IMR-90 (cell line): Measurements from ENCODE around the gene AGTPBP1. TPM values are rescaled to one million over a fixed set of nuclear protein-coding genes. Genes with fewer than 3 reads are reported as not detected.

ENCODE experiments used
- ATAC-seq: fragments of 200-7000 bp; cut with Tn5 transposase; 2 replicates; pipeline ENCODE4 v1.9.1; 2020; ENCODE audit warnings: low read depth, mild to moderate bottlenecking, moderate library complexity
- BruUV-seq: library from RNA; stranded (reverse); fragments of 400-500 nt; replicated peaks from 2 replicates; lab custom pipeline; 2021; lab: Mats Ljungman, UMichigan
- CTCF ChIA-PET: fragments of 300-600 bp; formaldehyde crosslinking; extraction: SDS; loops from one replicate; lab custom pipeline; 2021; ENCODE audit warnings: antibody characterized with exemption; lab: Yijun Ruan, JAX
- POLR2A ChIA-PET: fragments of 300-600 bp; sonication (Branson Sonifier 250); formaldehyde crosslinking; loops from one replicate; lab custom pipeline; 2022; ENCODE audit warnings: antibody characterized with exemption; ENCODE audit not compliant: unreplicated experiment; lab: Charles Lee
- DNase-seq: peaks from one replicate; pipeline ENCODE4 v3.0.0; 2013
- H2AFZ ChIP-seq: replicated peaks from 2 replicates; pipeline ENCODE3; 2013; ENCODE audit warnings: low read length, mild to moderate bottlenecking; ENCODE audit not compliant: poor library complexity
- H2AK5ac ChIP-seq: 2 replicates; pipeline ENCODE4 v1.6.1; 2013; ENCODE audit warnings: low read depth, low read length, inconsistent platforms
- H2AK9ac ChIP-seq: replicated peaks from 2 replicates; pipeline ENCODE3; 2013; ENCODE audit warnings: mild to moderate bottlenecking, low read depth, low read length, moderate library complexity; ENCODE audit not compliant: poor library complexity
- H2BK120ac ChIP-seq: 2 replicates; pipeline ENCODE4 v1.6.1; 2013; ENCODE audit warnings: low read depth, low read length, inconsistent platforms
- H2BK15ac ChIP-seq: 3 replicates; pipeline ENCODE4 v1.6.1; 2013; ENCODE audit warnings: low read depth, low read length, inconsistent platforms
- H2BK20ac ChIP-seq: 2 replicates; pipeline ENCODE4 v1.6.1; 2013; ENCODE audit warnings: low read depth, mild to moderate bottlenecking, inconsistent platforms, low read length, moderate library complexity
- H2BK5ac ChIP-seq: 2 replicates; pipeline ENCODE4 v1.6.1; 2013; ENCODE audit warnings: mild to moderate bottlenecking, low read depth, low read length, inconsistent platforms; ENCODE audit not compliant: poor library complexity, severe bottlenecking
- H3K14ac ChIP-seq: replicated peaks from 2 replicates; pipeline ENCODE4 v1.6.1; 2013; ENCODE audit warnings: low read depth, low read length, inconsistent platforms
- H3K18ac ChIP-seq: 2 replicates; pipeline ENCODE4 v1.6.1; 2013; ENCODE audit warnings: low read depth, low read length, control low read depth
- H3K23ac ChIP-seq: 2 replicates; pipeline ENCODE4 v1.6.1; 2013; ENCODE audit warnings: low read depth, low read length, inconsistent platforms
- H3K27ac ChIP-seq: 2 replicates; pipeline ENCODE4 v1.5.1; 2013; ENCODE audit warnings: mild to moderate bottlenecking, control low read depth, low read length; ENCODE audit not compliant: insufficient read depth
- H3K27me3 ChIP-seq: 2 replicates; pipeline ENCODE4 v1.6.1; 2013; ENCODE audit warnings: low read length; ENCODE audit not compliant: control insufficient read depth, insufficient read depth
- H3K36me3 ChIP-seq: 2 replicates; pipeline ENCODE4 v1.6.1; 2013; ENCODE audit warnings: low read length, mixed read lengths; ENCODE audit not compliant: control insufficient read depth, insufficient read depth
- H3K4ac ChIP-seq: 2 replicates; pipeline ENCODE4 v1.6.1; 2013; ENCODE audit warnings: low read depth, low read length, inconsistent platforms
- H3K4me1 ChIP-seq: 2 replicates; pipeline ENCODE4 v1.6.1; 2013; ENCODE audit warnings: low read length, mixed read lengths; ENCODE audit not compliant: control insufficient read depth, insufficient read depth
- H3K4me2 ChIP-seq: 2 replicates; pipeline ENCODE4 v1.6.1; 2013; ENCODE audit warnings: low read depth, mild to moderate bottlenecking, control low read depth, low read length, moderate library complexity
- H3K4me3 ChIP-seq: 2 replicates; pipeline ENCODE4 v1.5.1; 2013; ENCODE audit warnings: low read depth, mild to moderate bottlenecking, control low read depth, low read length, moderate library complexity; ENCODE audit not compliant: insufficient read depth
- H3K56ac ChIP-seq: 2 replicates; pipeline ENCODE4 v1.6.1; 2013; ENCODE audit warnings: low read length, inconsistent platforms; ENCODE audit not compliant: insufficient read depth; ENCODE audit errors: extremely low read depth
- H3K79me1 ChIP-seq, 2 experiments: 2 replicates each; pipeline ENCODE4 v1.6.1; 2013; ENCODE audit warnings: low read length in 2 of 2, inconsistent platforms in 1 of 2, low read depth in 1 of 2
- H3K9ac ChIP-seq: 2 replicates; pipeline ENCODE4 v1.6.1; 2013; ENCODE audit warnings: low read depth, low read length, control low read depth
- H3K9me1 ChIP-seq: 2 replicates; pipeline ENCODE4 v1.6.1; 2013; ENCODE audit warnings: low read length, inconsistent platforms; ENCODE audit not compliant: insufficient read depth
- H3K9me3 ChIP-seq: 2 replicates; pipeline ENCODE4 v1.6.1; 2013; ENCODE audit warnings: low read length; ENCODE audit not compliant: control insufficient read depth, insufficient read depth
- H4K20me1 ChIP-seq: 2 replicates; pipeline ENCODE4 v1.6.1; 2013; ENCODE audit warnings: low read length, inconsistent platforms; ENCODE audit not compliant: insufficient read depth
- H4K5ac ChIP-seq: 2 replicates; pipeline ENCODE4 v1.6.1; 2013; ENCODE audit warnings: mild to moderate bottlenecking, low read depth, low read length, control low read depth
- H4K8ac ChIP-seq, 2 experiments: 2 replicates each; pipeline ENCODE4 v1.6.1; 2013; ENCODE audit warnings: low read depth in 2 of 2, low read length in 2 of 2, control low read depth in 1 of 2, inconsistent platforms in 1 of 2
- H4K91ac ChIP-seq: 2 replicates; pipeline ENCODE4 v1.6.1; 2013; ENCODE audit warnings: low read depth, low read length, inconsistent platforms; ENCODE audit not compliant: insufficient read depth
- CHD1 ChIP-seq: IDR thresholded peaks from 2 replicates; pipeline ENCODE4 v1.6.1; 2012; ENCODE audit warnings: low read depth, low read length, improper control_type of control experiment
- CTCF ChIP-seq: conservative IDR thresholded peaks from 2 replicates; pipeline ENCODE4 v1.5.1; 2012; ENCODE audit warnings: mild to moderate bottlenecking, low read depth, low read length, improper control_type of control experiment
- ELK1 ChIP-seq: fragments of 150-350 bp; IDR thresholded peaks from 2 replicates; pipeline ENCODE4 v1.6.1; 2016; ENCODE audit warnings: low read depth, mild to moderate bottlenecking, low read length, moderate library complexity, borderline replicate concordance
- FOS ChIP-seq: fragments of 150-350 bp; IDR thresholded peaks from 2 replicates; pipeline ENCODE4 v1.6.1; 2016; ENCODE audit warnings: low read depth, low read length
- MAFK ChIP-seq: IDR thresholded peaks from 2 replicates; pipeline ENCODE4 v1.6.1; 2012; ENCODE audit warnings: low read depth, low read length, improper control_type of control experiment
- MAZ ChIP-seq: IDR thresholded peaks from 2 replicates; pipeline ENCODE4 v1.6.1; 2012; ENCODE audit warnings: low read depth, mild to moderate bottlenecking, low read length, improper control_type of control experiment, moderate library complexity, borderline replicate concordance
- POLR2A ChIP-seq: IDR thresholded peaks from 2 replicates; pipeline ENCODE4 v1.6.1; 2012; ENCODE audit warnings: mild to moderate bottlenecking, low read depth, low read length
- RAD21 ChIP-seq: IDR thresholded peaks from 2 replicates; pipeline ENCODE4 v1.6.1; 2012; ENCODE audit warnings: low read length, improper control_type of control experiment
- dilution Hi-C: fragments of 300-500 bp; cut with HindIII; formaldehyde crosslinking; loops from one replicate; pipeline ENCODE4 v1.14.3; 2018; ENCODE audit warnings: low sequenced_read_pairs; ENCODE audit not compliant: unreplicated experiment
- in situ Hi-C: fragments of 300-500 bp; cut with MboI; formaldehyde crosslinking; loops from 3 replicates; pipeline ENCODE4 v1.14.3; 2019; ENCODE audit warnings: low sequenced_read_pairs, inconsistent platforms, mixed read lengths
- intact Hi-C: fragments of 100-400 bp; cut with micrococcal nuclease; formaldehyde crosslinking; loops from 2 replicates; pipeline ENCODE4 v1.10.0; 2022
- polyA plus RNA-seq, 3 experiments: library from polyadenylated mRNA; depleted of rRNA; stranded (reverse); fragments of >200 nt; gene quantifications; 2 replicates each; pipeline ENCODE4 v1.2.3, GENCODE V29; 2012; ENCODE audit warnings: low replicate concordance in 1 of 3
- total RNA-seq: library from RNA; depleted of rRNA; stranded (reverse); fragments of >200 nt; gene quantifications from 2 replicates; pipeline ENCODE4 v1.2.3, GENCODE V29; 2012

AGTPBP1 gene
- total and polyA plus RNA-seq, 2 of the 4 experiments (the other 2 are of a cell fraction): 3.3 to 9.0 TPM

- no peak overlapping the region for H4K8ac ChIP-seq
- TF ChIP-seq CHD1 (no peak), FOS (no peak), RAD21 (no peak), MAFK (no peak), CTCF (no peak), POLR2A (no peak), MAZ (no peak), ELK1 (no peak)
- H3K27me3 ChIP-seq: no peaks in the 10 kb centered on the region
- H2BK120ac ChIP-seq: no peak overlapping the region
- no peaks in the 10 kb centered on the region for H3K79me1 ChIP-seq
- no peak for ATAC-seq
- no peaks in the 10 kb centered on the region for H3K9me1 ChIP-seq
- H4K5ac ChIP-seq: no peak overlapping the region
- ChIA-PET CTCF (no interaction called here), POLR2A (no interaction called here)
- H2AFZ ChIP-seq: no peak overlapping the region
- no peak overlapping the region for H2AK5ac ChIP-seq
- H4K20me1 ChIP-seq: no peaks in the 10 kb centered on the region
- no peak overlapping the region for H3K4me3 ChIP-seq
- no peak overlapping the region for H2BK15ac ChIP-seq
- dilution Hi-C loops (no loop called here), in situ Hi-C loops (no loop called here), intact Hi-C loops (no loop called here)
- no peak for DNase-seq
- no peaks in the 10 kb centered on the region for H3K4me1 ChIP-seq
- no peak overlapping the region for H3K56ac ChIP-seq
- H3K14ac ChIP-seq: no peak overlapping the region
- no peak overlapping the region for H2BK20ac ChIP-seq
- no TSS peak for BruUV-seq
- H3K4ac ChIP-seq: no peak overlapping the region
- H2BK5ac ChIP-seq: no peak overlapping the region
- no peak overlapping the region for H3K18ac ChIP-seq
- no peak overlapping the region for H3K4me2 ChIP-seq
- H2AK9ac ChIP-seq: no peak overlapping the region
- no peaks in the 10 kb centered on the region for H3K9me3 ChIP-seq
- no peak overlapping the region for H3K27ac ChIP-seq
- no peaks in the 10 kb centered on the region for H3K36me3 ChIP-seq
- H3K9ac ChIP-seq: no peak overlapping the region
- H3K23ac ChIP-seq: no peak overlapping the region
- H4K91ac ChIP-seq: no peak overlapping the region
Observed at GRCh38 chr9:85702191-85702590, 39.6 kb downstream of the AGTPBP1 start.
